GM12873 (cell line): ENCODE data around the gene GDPD1.

ENCODE experiments used
- CTCF ChIP-seq: IDR thresholded peaks from 2 replicates; pipeline ENCODE4 v1.5.1; 2012; ENCODE audit warnings: low read depth, mild to moderate bottlenecking, moderate library complexity, low read length, control low read depth; ENCODE audit not compliant: insufficient read depth; ENCODE audit errors: missing control alignments

Gene GDPD1

GRCh38 chr17:59304811-59305210 is 84.5 kb downstream of the GDPD1 start:
- TF ChIP-seq CTCF: no peak

GRCh38 chr17:59310263-59310920 is 90.1 kb downstream of the GDPD1 start:
- TF ChIP-seq CTCF: no peak

GRCh38 chr17:59311051-59311468 is 90.7 kb downstream of the GDPD1 start:
- TF ChIP-seq CTCF: peak; percentile 83

GRCh38 chr17:59315866-59316265 is 95.6 kb downstream of the GDPD1 start:
- TF ChIP-seq CTCF: no peak
